Effector memory CD8-positive, alpha-beta T cell (primary cell): ENCODE measurements around the gene LIN9.
A peak's percentile ranks its signal among the peaks of the same experiment; 100 is the strongest.

Experiments used
- ATAC-seq: fragments of 150-1000 bp; cut with Tn5 transposase; replicated peaks from 2 replicates; pipeline ENCODE4 v1.10.0; 2021; ENCODE audit warnings: mild to moderate bottlenecking, moderate library complexity
- DNase-seq, 3 experiments: peaks; one replicate each; pipeline ENCODE4 v3.0.0; 2021
- H3K27ac Mint-ChIP-seq, 2 donors: one replicate each; pipeline ENCODE4 v1.8.0; 2022; ENCODE audit warnings: mild to moderate bottlenecking in 2 of 2, mixed read lengths in 2 of 2, moderate library complexity in 2 of 2
- H3K27me3 Mint-ChIP-seq, 2 donors: one replicate each; pipeline ENCODE4 v1.8.0; 2022; ENCODE audit warnings: mixed read lengths in 2 of 2
- H3K36me3 Mint-ChIP-seq: one replicate; pipeline ENCODE4 v1.8.0; 2022; ENCODE audit warnings: mild to moderate bottlenecking, moderate library complexity, mixed read lengths; ENCODE audit not compliant: insufficient read depth
- H3K4me1 Mint-ChIP-seq, 2 donors: one replicate each; pipeline ENCODE4 v1.8.0; 2022; ENCODE audit warnings: low read depth in 2 of 2, mixed read lengths in 2 of 2
- H3K4me3 Mint-ChIP-seq, 2 donors: one replicate each; pipeline ENCODE4 v1.8.0; 2022; ENCODE audit warnings: mild to moderate bottlenecking in 2 of 2, mixed read lengths in 2 of 2, moderate library complexity in 2 of 2
- H3K9me3 Mint-ChIP-seq, 2 donors: one replicate each; pipeline ENCODE4 v1.8.0; 2022; ENCODE audit warnings: mixed read lengths in 2 of 2

The LIN9 gene

GRCh38 chr1:226239421-226239820 lies 69.5 kb downstream of the LIN9 start:
- no peaks in the 10 kb centered on the region for H3K4me1 Mint-ChIP-seq
- no peak overlapping the region for H3K27ac Mint-ChIP-seq
- no peaks in the 10 kb centered on the region for H3K27me3 Mint-ChIP-seq
- no peaks in the 10 kb centered on the region for H3K9me3 Mint-ChIP-seq
- H3K4me3 Mint-ChIP-seq: no peak overlapping the region
- H3K36me3 Mint-ChIP-seq: peaks cover 6% of the 10 kb centered on the region
- ATAC-seq: no peak
- no peak for DNase-seq

GRCh38 chr1:226236826-226237225 lies 72.1 kb downstream of the LIN9 start:
- ATAC-seq (no peak), DNase-seq (no peak)
- H3K36me3 Mint-ChIP-seq: peaks cover 6% of the 10 kb centered on the region
- H3K4me1 Mint-ChIP-seq: no peaks in the 10 kb centered on the region
- H3K4me3 Mint-ChIP-seq: no peak overlapping the region
- no peak overlapping the region for H3K27ac Mint-ChIP-seq
- no peaks in the 10 kb centered on the region for H3K9me3 Mint-ChIP-seq
- no peaks in the 10 kb centered on the region for H3K27me3 Mint-ChIP-seq

GRCh38 chr1:226233806-226234205 lies 75.2 kb downstream of the LIN9 start:
- Mint-ChIP-seq H3K4me3 (no peak overlapping the region), H3K27ac (no peak overlapping the region), H3K36me3 (peaks cover 6% of the 10 kb centered on the region), H3K27me3 (no peaks in the 10 kb centered on the region), H3K4me1 (no peaks in the 10 kb centered on the region), H3K9me3 (no peaks in the 10 kb centered on the region)
- DNase-seq (no peak), ATAC-seq (no peak)

- DNase-seq (no peak), ATAC-seq (no peak)
- Mint-ChIP-seq H3K36me3 (peaks cover 6% of the 10 kb centered on the region), H3K4me1 (no peaks in the 10 kb centered on the region), H3K9me3 (no peaks in the 10 kb centered on the region), H3K27me3 (no peaks in the 10 kb centered on the region), H3K4me3 (no peak overlapping the region), H3K27ac (no peak overlapping the region)
These were observed 75.7 kb downstream of the LIN9 start for GRCh38 chr1:226233293-226233692.

- Mint-ChIP-seq H3K27me3 (peaks cover 21 to 39% of the 10 kb centered on the region in 2 donors), H3K36me3 (peaks cover 2% of the 10 kb centered on the region), H3K4me1 (peaks cover 0 to 1% of the 10 kb centered on the region in 2 donors), H3K9me3 (no peaks in the 10 kb centered on the region), H3K4me3 (no peak overlapping the region), H3K27ac (no peak overlapping the region)
- no peak for ATAC-seq
- no peak for DNase-seq
These were observed 82.4 kb downstream of the LIN9 start for GRCh38 chr1:226226601-226227000.

GRCh38 chr1:226223786-226224244 lies 85.1 kb downstream of the LIN9 start:
- DNase-seq: peak in 1 of 3 experiments; percentile 9

GRCh38 chr1:226223157-226223785 lies 85.7 kb downstream of the LIN9 start, which contains the start of gene MIXL1:
Gene MIXL1 (plus strand): TSS chr1:226223664. CDS start chr1:226223682, 18 bp downstream.
- Mint-ChIP-seq H3K27ac (no peak within 1 kb of the TSS), H3K27me3 (peaks cover 26 to 48% of the 10 kb centered on the region in 2 donors)

More at GRCh38 chr1:226223786-226224244, 85.1 kb downstream of the LIN9 start:
- H3K27ac Mint-ChIP-seq: no peak overlapping the region
- H3K27me3 Mint-ChIP-seq: peaks cover 26 to 48% of the 10 kb centered on the region in 2 donors
- H3K4me3 Mint-ChIP-seq: peak overlapping the region; percentile 71 to 80
- ATAC-seq: peak; percentile 59
- no peaks in the 10 kb centered on the region for H3K9me3 Mint-ChIP-seq
- H3K4me1 Mint-ChIP-seq: peaks cover 0 to 1% of the 10 kb centered on the region in 2 donors
- peaks cover 5% of the 10 kb centered on the region for H3K36me3 Mint-ChIP-seq

GRCh38 chr1:226222686-226223085 lies 86.3 kb downstream of the LIN9 start:
- H3K27ac Mint-ChIP-seq: no peak overlapping the region
- H3K4me1 Mint-ChIP-seq: peaks cover 0 to 1% of the 10 kb centered on the region in 2 donors
- ATAC-seq (no peak), DNase-seq (no peak)
- H3K9me3 Mint-ChIP-seq: no peaks in the 10 kb centered on the region
- peaks cover 3% of the 10 kb centered on the region for H3K36me3 Mint-ChIP-seq
- H3K4me3 Mint-ChIP-seq: peak overlapping the region; percentile 48 to 49
- peaks cover 26 to 48% of the 10 kb centered on the region in 2 donors for H3K27me3 Mint-ChIP-seq

More at GRCh38 chr1:226223157-226223785, 85.7 kb downstream of the LIN9 start, which contains the start of gene MIXL1:
- no peaks in the 10 kb centered on the region for H3K9me3 Mint-ChIP-seq
- H3K4me3 Mint-ChIP-seq: peak within 1 kb of the TSS; percentile 71 to 80
- peak; percentile 46 for ATAC-seq
- H3K4me1 Mint-ChIP-seq: peaks cover 0 to 1% of the 10 kb centered on the region in 2 donors
- no peak for DNase-seq
- H3K36me3 Mint-ChIP-seq: peaks cover 5% of the 10 kb centered on the region

- DNase-seq: no peak
- H3K36me3 Mint-ChIP-seq: peaks cover 2% of the 10 kb centered on the region
- H3K4me3 Mint-ChIP-seq: no peak overlapping the region
- peaks cover 19 to 40% of the 10 kb centered on the region in 2 donors for H3K27me3 Mint-ChIP-seq
- peaks cover 0 to 1% of the 10 kb centered on the region in 2 donors for H3K4me1 Mint-ChIP-seq
- H3K27ac Mint-ChIP-seq: no peak overlapping the region
- H3K9me3 Mint-ChIP-seq: no peaks in the 10 kb centered on the region
- ATAC-seq: no peak
These were observed 88.3 kb downstream of the LIN9 start for GRCh38 chr1:226220473-226221189.

GRCh38 chr1:226217273-226217672 lies 91.7 kb downstream of the LIN9 start:
- H3K4me3 Mint-ChIP-seq: no peak overlapping the region
- no peaks in the 10 kb centered on the region for H3K9me3 Mint-ChIP-seq
- DNase-seq (no peak), ATAC-seq (no peak)
- H3K27ac Mint-ChIP-seq: peak overlapping the region in 1 of 2 donors; percentile 9
- peaks cover 11 to 16% of the 10 kb centered on the region in 2 donors for H3K27me3 Mint-ChIP-seq
- H3K36me3 Mint-ChIP-seq: peaks cover 2% of the 10 kb centered on the region
- H3K4me1 Mint-ChIP-seq: no peaks in the 10 kb centered on the region

GRCh38 chr1:226216056-226216455 lies 92.9 kb downstream of the LIN9 start:
- DNase-seq (no peak), ATAC-seq (no peak)
- Mint-ChIP-seq H3K4me1 (no peaks in the 10 kb centered on the region), H3K27me3 (peaks cover 5 to 9% of the 10 kb centered on the region in 2 donors), H3K4me3 (no peak overlapping the region), H3K27ac (no peak overlapping the region), H3K9me3 (no peaks in the 10 kb centered on the region), H3K36me3 (peaks cover 2% of the 10 kb centered on the region)

- DNase-seq (no peak), ATAC-seq (no peak)
- Mint-ChIP-seq H3K36me3 (peaks cover 2% of the 10 kb centered on the region), H3K4me3 (no peak overlapping the region), H3K9me3 (no peaks in the 10 kb centered on the region), H3K4me1 (no peaks in the 10 kb centered on the region), H3K27ac (no peak overlapping the region), H3K27me3 (peaks cover 5 to 7% of the 10 kb centered on the region in 2 donors)
These were observed 93.7 kb downstream of the LIN9 start for GRCh38 chr1:226215239-226215638.

- ATAC-seq: no peak
- H3K4me3 Mint-ChIP-seq: no peak overlapping the region
- no peak for DNase-seq
- no peaks in the 10 kb centered on the region for H3K4me1 Mint-ChIP-seq
- H3K9me3 Mint-ChIP-seq: no peaks in the 10 kb centered on the region
- no peaks in the 10 kb centered on the region for H3K36me3 Mint-ChIP-seq
- no peak overlapping the region for H3K27ac Mint-ChIP-seq
- no peaks in the 10 kb centered on the region for H3K27me3 Mint-ChIP-seq
These were observed 96.4 kb downstream of the LIN9 start for GRCh38 chr1:226212545-226212944.
